NK-92 (cell line): ENCODE results near the gene DUS1L.
"Not testable (repeated sequence)": the region's sequence is repeated elsewhere in the genome, so short reads cannot be mapped to it uniquely, and the experiment has no call there.

ENCODE experiments used
- DNase-seq: peaks from one replicate; lab custom pipeline; 2025; ENCODE audit not compliant: unreplicated experiment; lab: John Stamatoyannopoulos, UW

DUS1L gene

GRCh38 chr17:82045936-82046484 is 19.6 kb downstream of the DUS1L start:
- no peak for DNase-seq

DNA sequence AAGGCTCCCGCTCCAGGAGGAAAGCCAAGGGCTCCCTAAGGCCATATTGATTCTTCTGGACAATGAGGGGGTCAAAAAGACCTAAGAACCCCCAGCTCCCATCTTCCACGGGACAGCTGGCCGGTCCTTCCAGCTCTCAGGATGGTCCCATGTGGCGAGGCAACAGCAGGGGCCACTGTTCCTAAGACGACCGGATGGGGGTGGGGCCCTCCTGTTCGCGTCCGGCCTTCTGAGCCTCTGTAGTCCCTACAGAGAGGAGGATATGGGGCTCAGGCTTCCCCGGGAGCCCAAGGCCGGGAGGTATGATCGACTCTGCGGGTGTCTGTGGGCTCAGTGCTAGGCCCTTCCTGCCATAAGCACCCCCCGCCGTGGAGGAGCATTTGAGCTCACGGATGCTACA is 22.1 kb downstream of the DUS1L start:
- DNase-seq, result no peak

DNA sequence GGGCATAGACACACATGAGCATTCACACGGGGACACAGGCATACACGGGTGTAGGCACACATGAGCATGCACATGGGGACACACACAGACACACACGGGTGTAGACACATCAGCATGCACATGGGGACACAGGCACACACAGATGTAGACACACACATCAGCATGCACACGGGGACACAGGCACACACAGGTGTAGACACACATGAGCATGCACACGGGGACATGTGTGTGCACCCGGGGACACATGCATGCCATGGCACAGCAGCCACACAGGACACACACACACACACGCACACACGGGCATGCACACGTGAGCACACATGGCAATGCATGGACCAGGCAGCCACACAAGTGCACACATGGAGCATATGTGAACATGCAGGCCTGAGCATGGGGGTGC is 23.0 kb downstream of the DUS1L start:
- no peak for DNase-seq

DNA sequence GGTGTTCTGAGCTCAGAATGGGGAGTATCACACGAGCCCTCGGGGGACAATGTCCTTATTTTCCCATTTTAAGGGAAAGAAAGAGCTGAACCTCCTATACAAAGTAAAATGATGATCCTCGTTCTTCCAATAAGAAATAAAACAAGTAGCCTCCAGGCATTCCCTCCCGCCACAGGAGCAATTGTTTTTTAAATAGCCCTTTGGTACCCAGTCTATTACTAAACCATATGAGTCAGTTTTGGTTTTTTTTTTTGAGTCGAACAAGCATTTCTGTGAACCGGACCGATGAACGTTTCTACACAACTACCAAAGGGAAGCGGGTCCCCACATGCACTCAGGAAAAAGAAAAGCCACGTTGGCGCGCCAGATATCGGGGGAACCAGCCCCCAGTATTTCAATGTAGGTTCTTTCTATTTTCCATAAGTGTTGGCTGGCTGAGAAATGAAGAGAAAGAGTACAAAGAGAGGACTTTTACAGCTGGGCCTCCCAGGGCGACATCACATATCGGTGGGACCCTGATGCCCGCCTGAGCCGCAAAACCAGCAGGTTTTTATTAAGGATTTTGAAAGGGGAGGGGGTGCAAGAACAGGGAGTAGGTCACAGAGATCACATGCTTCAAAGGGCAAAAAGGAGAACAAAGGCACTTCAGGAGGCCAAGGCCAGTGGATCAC is 24.3 kb downstream of the DUS1L start:
- DNase-seq, result no peak

GRCh38 chr17:82039695-82040299 is 25.8 kb downstream of the DUS1L start:
- no peak for DNase-seq

GRCh38 chr17:82038796-82039409 is 26.7 kb downstream of the DUS1L start:
- DNase-seq, result not testable (repeated sequence)

GRCh38 chr17:82037889-82038195 is 27.8 kb downstream of the DUS1L start:
- no peak for DNase-seq

- DNase-seq, result peak; percentile 59
Measured at GRCh38 chr17:82037092-82037888, 28.3 kb downstream of the DUS1L start, which contains the start of gene DCXR. TSS of gene DCXR (minus strand) at chr17:82037697. CDS start at chr17:82037682, 15 bp downstream.

DNA sequence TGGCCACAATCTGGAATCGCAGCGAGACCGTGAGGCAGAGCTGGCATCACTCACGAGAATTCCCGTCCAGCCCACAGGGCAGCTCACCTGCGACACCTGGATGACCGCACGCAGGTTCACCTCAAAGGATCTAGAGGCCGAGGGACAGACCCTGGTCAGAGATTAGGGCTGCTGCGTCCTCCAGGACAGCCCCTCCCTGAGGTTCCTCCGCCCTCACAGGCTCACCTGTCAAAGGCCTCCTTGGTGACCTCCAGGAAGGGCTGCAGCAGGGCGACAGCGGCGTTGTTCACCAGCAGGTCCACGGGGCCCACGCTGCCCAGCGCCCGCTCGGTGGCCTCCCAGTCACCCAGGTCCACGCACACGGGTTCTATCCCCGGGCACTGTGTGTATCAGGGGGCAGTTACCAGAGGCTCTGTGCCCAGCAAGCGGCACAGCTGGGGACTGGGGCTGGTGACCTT is 28.9 kb downstream of the DUS1L start:
- DNase-seq, result no peak

DNA sequence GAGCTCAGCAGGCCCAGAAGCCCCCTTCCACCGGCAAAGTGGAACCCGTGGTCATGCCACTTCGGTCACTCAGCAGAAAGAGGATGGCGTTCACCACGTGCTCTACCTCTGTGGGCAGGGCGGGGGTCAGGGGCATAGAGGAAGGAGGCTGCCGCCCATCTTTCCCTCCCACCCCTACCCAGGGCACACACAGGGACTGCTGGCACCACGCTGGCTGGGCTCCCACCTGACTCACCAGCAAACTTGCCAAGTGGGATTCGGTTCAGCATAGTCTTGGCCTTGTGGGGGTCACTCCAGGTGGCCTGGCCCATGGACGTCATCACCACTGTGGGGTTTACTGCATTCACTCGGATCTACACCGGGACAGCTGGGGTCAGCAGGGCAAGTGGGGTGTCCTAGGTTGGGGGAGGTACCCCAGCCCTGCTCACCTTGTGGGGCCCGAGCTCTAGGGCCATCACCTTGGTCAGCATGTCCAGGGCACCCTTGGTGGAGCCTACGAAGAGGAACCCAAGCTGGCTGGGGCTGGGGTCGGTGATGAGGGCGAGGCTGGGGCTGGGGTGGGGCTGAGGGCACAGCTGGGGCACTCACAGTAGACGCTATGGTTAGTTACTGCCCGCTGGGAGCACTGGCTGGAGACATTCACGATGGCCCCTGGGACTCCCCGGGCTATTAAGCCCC is 29.5 kb downstream of the DUS1L start:
- no peak for DNase-seq

DNA sequence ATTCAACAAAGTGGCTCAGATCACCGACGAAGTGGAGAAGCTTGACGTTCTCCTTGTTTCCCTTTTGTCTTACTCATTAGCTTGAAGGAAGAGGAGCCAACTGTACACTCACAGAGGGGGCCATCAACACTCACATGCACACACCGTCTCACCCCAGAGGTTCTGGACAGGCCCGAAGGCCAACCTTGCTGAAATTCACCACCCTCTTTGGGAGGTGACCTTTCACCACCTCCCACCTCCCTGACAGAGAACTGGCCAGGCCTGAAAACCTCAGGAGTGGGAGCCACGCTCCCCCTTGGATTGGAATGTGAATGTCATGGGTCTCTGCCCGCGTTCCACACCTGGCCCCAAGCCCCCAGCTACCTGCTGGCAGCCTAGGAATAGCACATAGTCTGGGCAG is 30.1 kb downstream of the DUS1L start:
- DNase-seq, result no peak

GRCh38 chr17:82034371-82035011 is 31.1 kb downstream of the DUS1L start:
- DNase-seq, result no peak

DNA sequence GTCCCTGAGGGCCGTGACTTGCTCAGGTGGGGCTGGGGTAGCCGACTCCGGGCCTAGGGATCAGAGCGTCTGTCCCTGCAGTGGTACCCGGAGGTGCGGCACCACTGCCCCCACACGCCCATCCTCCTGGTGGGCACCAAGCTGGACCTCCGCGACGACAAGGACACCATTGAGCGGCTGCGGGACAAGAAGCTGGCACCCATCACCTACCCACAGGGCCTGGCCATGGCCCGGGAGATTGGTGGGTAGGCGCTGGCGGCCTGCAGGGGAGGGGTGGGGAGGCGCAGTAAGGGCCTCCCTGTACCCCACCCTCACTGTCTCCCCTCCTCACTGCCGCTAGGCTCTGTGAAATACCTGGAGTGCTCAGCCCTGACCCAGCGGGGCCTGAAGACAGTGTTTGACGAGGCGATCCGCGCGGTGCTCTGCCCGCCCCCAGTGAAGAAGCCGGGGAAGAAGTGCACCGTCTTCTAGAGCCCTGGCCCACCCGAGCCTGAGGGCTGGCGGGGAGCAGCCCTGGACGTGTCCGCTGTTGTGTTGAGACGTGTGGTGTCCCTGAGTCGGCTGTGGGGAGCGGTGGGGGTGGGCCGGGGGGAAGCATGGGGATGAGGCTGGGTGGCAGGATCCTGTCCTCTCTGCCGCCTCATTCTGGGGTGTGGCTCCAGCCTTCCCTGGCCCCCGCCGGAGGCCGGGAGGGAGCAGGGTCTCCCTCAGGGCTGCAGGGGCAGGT is 32.1 kb downstream of the DUS1L start:
- DNase-seq, result no peak

DNA sequence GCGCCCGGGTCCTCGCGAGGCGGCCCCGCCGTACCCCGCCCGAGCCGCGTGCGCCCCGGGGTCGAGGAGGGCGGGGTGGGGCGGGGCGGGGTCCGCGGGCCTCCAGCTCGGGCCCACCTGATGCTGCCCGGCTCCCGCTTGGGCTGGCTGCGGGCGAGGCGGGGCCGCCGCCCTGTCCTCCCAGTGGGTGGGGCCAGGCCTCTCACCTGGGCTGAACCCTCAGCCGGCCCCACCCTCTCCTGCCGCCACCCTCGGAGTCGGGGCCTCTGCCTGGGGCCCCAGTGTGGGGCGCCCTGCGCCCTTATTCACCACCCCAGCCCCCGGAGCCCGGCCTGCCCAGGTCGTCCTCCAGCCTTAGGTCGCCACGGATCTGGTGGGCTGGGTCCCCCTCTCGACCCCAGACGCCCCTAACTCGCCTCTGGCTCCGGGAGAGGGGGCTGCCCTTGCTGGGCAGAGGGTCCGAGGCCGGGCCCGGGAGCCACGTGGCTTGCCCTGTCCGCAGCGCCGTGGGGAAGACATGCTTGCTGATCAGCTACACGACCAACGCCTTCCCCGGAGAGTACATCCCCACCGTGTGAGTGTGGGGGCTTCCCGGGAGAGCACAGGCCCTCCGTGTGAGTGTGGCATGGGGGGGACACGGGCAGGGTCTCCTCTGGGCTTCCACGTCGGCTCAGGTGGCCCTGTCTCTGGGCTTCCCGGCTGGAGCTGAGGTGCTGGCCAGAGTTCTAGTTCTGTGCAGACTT is 33.5 kb downstream of the DUS1L start:
- no peak for DNase-seq

GRCh38 chr17:82031303-82031884 is 34.2 kb downstream of the DUS1L start, which contains the start of gene RAC3:
TSS of gene RAC3 (plus strand) at chr17:82031678. CDS start at chr17:82031762, 84 bp downstream.
- no peak for DNase-seq

GRCh38 chr17:82030470-82031302 is 34.9 kb downstream of the DUS1L start:
- DNase-seq, result no peak

DNA sequence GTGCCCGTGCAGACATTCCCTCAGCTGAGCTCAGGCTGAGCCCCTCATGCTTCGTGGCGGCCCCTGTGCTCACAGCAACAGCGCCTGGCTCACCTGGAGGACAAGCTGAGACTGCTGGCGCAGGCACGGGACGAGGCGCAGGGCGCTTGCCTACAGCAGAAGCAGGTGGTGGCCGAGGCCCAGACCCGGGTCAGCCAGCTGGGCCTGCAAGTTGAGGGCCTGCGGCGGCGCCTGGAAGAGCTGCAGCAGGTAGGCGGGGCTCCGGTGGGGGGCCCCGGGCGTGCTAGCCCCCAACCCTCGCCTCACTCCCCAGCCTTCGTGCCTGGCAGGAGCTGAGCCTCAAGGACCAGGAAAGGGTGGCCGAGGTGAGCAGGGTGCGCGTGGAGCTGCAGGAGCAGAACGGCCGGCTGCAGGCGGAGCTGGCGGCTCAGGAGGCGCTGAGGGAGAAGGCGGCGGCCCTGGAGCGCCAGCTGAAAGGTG is 35.6 kb downstream of the DUS1L start:
- DNase-seq, result no peak
